Mesenteric fat pad (tissue), 1 donor: Measurements from ENCODE around the gene CALN1. TPM values are rescaled to one million over a fixed set of nuclear protein-coding genes. Genes with fewer than 3 reads are reported as not detected.

Experiments
- DNase-seq: peaks from one replicate; pipeline ENCODE4 v3.0.0-alpha.2; 2020; ENCODE audit warnings: low spot score
- total RNA-seq: library from RNA; stranded (reverse); fragmentation: NEBNext Ultra II Directional; extraction: Animal tissue kit (Norgen Biotek cat#: 25700); gene quantifications from one replicate; pipeline ENCODE4 v1.2.1, GENCODE V29; 2021
- donor health status: DM: yes; HTN: yes; CAD: no.

The CALN1 gene
- total RNA-seq, 1 donor from 2014 or later, result not detected

DNA sequence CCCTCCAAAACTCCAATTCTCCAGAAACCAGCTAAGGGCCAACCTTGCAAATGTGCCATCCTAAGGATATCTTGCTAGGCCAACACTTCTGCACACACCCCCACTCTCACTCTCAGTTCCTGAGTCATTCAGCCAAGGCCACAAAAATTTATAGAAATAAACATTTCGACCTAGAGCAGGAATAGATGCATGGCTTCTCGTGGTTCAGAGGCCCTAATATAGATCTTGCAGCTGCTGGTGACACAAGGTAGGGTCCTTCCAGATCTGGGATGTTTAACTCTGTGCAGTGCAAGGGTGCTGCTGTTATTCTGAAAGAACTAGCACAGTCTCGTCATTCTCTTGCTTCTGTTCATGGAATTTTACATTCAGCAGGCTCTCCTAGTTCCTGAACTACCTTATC lies 369.3 kb downstream of the CALN1 start:
- no peak for DNase-seq

DNA sequence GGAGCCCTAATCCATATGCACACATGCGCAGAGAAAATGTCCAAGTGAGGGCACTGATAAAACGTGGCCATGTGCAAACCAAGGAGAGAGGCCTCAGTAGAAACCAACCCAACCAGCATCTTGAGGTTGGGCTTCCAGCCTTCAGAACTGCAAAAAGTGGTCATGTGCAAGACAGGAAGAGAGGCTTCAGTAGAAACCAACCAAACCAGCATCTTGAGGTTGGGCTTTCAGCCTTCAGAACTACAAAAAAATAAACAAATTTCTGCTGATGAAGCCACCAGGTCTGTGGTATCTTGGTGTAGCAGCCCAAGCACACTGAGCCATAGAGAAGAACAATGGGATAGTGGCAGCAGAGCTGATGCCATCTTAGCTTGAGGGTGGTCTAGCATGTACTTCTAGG lies 371.5 kb downstream of the CALN1 start:
- DNase-seq, result no peak

DNA sequence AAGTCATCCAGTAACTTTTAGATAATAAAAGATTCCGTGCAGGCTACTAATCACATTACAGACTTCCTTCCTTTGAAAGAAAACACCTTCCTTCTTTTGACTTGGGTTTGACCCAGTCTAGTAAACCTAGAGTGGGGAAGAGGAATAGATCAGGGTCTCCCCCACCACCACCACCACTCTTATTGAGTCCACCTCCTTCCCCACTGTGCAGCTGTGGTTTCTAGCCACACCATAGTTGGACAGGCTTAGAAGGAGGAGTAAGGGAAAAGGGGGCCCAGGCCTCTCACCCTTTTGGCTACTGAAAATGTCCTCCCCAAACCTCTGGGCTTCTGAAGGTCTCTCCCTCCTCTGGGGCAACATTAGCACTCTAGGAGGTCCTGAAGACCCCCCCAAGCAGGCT lies 372.7 kb downstream of the CALN1 start:
- DNase-seq, result no peak

DNA sequence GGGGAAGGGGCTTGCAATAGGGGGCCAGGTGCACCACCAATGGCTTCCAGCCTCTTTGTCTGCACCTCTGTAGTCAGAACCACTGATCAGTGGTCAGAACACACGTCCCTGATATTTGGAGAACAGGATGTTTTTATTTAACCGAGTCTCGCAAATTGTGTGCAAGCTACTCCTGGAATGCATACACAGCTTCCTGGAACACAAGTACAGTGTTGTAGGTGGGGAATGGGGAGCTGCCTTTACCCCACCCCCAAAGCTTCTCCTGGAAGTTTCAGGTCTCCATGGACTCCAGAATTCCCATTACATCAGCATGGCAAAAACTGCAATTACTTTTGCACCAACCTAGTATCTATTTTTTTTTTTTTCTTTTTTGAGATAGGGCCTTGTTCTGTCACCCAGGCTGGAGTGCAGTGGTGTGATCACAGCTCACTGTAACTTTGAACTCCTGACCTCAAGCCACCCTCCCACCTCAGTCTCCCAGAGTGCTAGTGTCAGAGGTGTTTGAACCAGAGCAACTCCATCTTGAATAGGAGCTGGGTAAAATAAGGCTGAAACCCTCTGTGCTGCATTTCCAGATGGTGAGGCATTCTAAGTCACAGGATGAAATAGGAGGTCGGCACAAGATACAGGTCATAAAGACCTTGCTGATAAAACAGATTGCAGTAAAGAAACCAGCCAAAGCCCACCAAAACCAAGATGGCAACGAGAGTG lies 374.0 kb downstream of the CALN1 start:
- DNase-seq, result no peak

DNA sequence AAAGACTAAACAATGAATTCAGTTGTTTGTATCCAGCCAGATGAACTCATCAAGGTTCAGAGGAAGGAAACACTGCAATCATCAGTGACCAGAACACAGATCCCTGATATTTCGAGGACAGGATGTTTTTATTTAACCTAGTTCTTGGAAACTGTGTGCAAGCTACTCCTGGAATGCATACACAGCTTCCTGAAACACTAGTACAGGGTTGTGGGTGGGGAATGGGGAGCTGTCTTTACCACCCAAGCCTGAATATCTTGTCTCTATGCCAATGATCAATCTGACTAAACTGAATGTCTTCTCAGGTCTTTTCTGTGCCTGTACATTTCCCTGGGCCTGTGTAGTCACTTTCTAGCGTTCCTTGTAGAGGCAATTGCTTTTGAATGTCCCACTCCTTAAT lies 374.6 kb downstream of the CALN1 start:
- DNase-seq, result no peak

DNA sequence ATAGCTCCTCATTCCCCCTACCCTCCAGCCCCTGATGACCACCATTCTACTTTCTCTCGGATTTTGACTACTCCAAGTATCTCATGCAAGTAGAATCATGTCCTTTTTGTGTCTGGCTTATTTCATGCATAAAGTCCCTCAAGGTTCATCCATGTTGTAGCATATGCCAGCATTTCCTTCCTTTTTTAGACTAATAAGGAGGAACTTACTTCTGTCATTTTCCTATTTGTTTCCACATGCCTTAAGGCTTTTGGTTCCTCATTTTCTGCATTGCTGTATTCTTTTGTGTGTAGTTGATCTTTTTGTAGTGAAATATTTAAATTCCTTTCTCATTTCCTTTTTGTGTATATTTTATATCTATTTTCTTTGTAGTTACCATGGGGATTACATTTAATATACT lies 376.9 kb downstream of the CALN1 start:
- no peak for DNase-seq

DNA sequence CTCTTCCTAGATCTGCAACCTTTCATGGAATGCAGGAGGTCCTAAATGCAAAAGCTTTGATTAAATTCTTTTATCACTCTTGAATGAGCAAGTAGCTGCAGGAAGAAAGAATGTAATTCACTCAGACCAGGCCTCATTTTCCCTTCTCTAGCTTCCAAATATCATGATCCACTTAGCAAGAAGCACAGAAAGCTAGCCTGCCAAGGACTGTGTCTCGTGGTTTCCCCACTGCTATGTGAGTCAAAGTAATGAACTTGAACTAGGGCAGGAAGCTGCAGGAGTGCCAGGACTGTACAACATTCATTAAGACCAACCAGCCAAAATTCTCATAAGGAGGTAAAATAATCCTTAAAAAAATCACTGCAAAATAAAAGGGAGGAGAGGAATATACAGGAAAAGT lies 379.2 kb downstream of the CALN1 start:
- DNase-seq, result no peak

DNA sequence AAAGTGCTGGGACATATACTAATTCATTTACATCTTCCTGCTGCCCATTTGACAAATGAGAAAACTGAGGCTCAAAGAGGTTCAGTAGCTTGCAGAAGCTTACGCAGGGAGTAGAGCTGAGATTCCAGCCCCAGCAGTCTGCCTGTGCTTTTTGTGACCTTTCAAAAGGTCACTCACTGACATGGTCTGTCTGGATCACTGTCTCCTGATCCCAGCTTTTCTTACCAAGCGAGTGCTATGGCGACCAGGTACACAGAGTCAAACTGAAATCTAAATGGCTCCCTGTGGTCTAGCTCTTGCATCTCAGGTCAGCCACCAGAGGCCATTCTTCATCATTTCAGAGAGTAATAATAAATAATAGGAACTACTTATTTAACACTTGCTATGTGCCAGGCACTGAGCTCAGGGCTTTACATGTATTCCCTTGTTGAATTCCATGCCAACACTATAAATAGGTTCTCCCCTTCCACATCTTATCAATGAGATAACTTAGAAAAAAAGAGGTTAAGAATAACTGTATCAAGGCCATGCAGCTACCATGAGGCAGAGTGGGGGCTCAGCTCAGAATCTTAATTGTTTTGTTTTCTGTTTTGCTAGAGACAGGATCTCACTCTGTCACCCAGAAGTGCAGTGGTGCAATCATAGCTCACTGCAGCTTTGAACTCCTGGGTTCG lies 381.0 kb downstream of the CALN1 start:
- peak; percentile 37 for DNase-seq

DNA sequence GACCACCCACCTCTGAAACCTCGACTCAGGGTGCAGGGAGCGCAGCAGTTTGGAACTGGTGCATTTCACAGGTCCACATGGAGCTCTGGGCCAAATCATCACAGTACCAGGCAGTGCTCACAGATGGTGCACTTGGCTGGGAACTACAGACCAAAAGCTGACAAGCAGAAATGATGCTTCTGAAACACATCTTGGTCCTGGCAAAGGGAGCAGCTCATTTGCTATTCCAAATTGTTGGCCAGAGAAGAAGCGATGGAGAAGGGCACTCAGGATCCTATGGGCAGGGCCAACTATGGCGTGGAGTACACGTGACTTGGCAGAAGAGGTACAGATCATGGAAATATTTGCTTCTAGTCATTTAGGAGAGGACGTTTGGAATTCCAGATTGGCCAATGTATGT lies 383.9 kb downstream of the CALN1 start:
- DNase-seq, result peak; percentile 20

DNA sequence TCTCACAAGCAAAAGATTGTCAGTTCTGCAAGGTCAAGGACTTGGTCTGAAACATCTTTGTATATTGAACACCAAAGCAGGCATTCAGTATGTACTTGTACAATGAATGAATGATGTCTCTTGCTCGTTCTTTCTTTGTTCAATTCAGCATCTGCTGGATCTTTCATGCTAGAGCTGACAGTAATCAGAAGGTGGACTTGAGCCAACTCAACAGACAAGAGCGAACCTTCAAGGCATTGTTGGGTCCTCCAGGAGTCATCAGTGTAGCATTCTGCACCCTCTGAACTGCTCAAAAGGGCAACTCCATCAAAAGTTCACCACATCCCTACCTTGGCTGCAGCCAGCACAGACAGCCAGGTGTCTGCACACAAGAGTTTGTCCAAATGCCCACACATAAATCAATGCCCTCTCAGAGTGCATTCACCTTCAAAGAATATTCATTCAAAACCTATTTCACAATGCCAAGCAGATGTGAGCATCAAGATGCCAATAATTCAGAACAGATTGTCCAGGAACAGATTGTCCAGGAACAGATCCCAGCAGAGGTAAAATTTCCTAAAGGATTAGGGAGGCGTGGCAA lies 386.7 kb downstream of the CALN1 start:
- DNase-seq, result no peak

DNA sequence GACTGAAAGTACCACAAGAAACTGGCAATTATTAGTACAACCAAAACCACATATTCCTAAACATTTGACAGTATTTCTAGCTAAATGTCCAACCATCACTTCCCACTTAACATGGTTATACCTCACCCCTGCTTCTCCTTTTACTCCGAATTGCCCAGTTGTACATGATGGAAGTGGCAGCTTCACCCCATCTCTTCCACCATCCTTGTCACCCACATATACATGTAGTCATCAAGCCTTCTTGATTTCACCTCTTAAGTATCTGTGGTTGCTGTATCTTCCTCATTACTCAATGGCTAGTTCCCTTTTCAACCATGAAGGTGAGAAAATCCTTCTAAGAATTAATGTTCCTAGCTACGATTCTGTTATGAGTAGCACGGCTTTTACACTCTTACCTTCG lies 388.2 kb downstream of the CALN1 start:
- no peak for DNase-seq

DNA sequence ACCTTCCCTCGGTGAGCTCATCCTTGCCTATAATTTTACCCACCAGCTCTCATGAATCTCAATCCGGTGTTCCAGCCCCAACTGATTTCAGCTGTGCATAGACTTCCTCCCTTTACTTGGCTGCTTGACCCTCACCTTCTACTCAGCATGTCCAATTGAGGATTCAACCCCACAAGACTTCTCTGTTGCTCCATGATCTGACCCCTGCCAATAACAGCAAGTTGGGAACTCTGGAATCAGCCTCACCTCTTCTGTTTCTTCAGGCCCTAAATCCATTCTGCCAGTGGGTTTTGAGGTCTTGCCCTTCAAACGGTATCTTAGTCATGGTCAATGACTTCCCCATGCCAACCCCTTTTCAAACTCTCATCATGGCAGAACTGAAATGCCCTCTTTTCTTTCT lies 390.4 kb downstream of the CALN1 start:
- DNase-seq, result no peak

DNA sequence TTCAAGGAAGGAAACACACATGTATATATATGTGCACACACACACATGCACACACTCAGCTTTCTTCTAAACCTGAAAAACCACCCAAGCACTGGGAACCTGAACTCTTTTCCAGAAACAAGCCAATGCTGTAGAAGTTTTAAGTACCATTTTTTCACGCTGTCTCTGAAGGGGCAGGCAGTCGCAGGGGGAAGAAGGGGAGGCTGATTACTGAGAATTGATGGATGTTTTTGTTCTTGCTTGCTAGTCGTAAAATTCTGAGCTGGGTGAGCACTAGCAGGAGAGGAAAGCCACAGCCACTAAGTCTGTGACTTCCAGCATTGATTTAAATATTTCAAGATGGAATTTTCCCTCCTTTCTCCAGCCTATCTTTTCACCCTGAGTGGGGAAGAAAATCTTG lies 391.8 kb downstream of the CALN1 start:
- no peak for DNase-seq

DNA sequence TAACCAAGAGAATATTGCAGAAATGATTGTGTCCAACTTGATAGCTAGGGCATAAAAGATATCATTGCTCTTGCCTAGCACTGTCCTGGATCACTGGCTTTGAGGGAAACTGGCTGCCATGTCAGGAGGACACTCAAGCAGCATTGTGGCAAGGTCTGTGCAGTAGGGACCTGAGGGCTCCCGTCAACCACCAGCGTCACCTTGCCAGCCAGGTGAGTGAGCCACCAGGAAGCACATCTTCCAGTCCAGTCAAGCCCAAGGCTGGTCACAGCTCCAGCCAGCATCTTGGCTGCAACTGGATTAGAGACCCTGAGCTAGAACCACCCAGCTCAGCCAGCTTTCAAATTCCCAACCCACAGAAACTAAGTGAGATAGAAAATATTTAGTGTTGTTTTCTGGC lies 392.7 kb downstream of the CALN1 start:
- DNase-seq, result no peak

DNA sequence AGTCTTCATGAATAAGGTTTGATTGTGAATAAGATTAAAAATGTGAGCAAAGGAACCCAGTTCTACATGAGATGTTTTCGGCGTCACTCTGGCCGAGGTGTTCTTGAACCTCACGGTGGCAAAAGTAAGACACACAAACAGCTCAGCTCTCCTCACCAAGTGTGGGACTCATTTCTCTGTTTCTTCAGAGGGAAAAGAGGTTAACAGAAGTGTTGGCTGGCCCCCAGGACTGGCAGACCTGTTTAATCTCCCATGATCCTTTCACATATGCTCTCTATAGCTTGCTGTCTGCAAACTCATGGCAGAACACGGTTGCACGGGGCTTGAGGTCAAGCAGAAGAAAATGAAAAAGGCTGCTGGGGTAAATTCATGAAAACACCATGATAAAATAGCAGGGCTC lies 394.4 kb downstream of the CALN1 start:
- DNase-seq, result no peak

DNA sequence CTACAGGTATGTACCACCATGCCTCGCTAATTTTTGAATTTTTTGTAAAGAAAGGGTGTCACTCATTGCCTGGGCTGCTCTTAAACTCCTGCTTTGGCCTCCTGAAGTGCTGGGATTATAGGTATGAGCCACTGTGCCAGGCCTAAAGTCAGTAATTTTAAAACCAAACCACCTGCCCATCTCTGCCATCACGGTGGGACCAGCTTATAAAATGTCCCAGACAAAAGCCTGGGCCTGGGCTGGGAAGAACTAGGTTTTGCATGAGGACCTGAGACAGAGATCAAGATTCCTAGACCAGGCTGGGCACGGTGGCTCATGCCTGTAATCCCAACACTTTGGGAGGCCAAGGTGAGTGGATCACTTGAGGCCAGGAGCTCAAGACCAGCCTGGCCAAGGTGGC lies 395.6 kb downstream of the CALN1 start:
- no peak for DNase-seq

DNA sequence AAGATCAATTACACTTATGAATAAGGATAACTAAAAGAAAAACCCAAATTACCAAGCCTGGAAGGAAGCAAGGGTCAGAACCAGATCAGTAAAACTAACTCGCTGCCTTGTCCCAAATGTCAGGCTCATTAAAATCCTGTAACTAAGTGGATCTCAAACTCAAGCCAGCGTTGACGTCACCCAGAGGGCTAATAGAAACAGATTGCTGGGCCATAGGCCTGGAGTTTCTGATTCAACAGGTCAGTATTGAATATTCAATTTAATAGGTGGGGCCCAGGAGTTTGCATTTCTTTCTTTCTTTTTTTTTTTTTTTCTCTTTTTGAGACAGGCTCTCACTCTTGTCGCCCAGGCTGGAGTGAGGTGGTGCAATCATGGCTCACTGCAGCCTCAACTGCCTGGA lies 397.0 kb downstream of the CALN1 start:
- DNase-seq, result no peak

DNA sequence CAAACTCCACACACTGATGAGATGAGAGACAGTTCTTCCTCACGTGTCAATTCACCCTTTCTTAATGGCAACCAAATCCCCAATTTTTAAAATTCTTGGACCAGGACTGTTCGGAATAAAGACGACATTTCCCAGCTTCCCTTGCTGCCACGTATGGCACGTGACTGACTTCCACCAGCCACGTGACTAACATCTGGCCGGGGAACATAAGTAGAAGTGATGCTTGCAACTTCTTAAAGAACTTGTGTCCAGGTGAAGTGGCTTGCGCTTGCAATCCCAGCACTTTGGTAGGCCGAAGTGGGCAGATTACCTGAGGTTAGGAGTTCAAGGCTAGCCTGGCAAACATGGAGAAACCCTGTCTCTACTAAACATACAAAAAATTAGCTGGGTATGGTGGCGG lies 405.1 kb downstream of the CALN1 start:
- DNase-seq, result peak; percentile 33

DNA sequence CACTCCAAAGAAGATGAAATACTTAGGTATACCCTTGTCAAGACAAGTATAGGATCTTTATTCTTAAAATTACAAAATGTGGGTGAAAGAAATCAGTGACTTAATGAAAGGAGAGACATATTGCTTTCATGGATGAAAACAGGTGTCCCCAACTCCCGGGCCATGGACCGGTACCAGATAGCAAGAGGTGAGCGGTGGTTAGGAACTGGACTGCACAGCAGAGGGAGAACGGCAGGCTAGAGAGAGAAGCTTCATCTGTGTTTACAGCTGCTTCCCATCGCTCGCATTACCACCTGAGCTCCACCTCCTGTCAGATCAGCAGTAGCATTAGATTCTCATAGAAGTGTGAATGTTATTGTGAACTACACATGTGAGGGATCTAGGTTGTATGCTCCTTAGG lies 408.9 kb downstream of the CALN1 start:
- DNase-seq, result no peak

DNA sequence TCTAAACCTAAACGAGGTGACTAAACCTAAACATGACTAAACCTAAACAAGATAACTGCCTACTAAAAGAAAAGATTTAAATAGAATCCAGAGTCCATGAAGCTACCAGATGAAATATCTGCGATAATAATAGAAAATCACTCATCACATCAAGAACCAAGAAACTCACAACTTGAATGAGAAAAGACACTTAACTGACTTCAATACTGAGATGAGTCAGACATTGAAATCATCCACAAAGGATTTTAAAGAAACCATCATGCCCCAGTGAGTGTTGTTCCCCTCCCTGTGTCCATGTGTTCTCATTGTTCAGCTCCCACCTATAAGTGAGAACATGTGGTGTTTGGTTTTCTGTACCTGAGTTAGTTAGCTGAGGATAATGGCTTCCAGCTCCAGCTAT lies 416.0 kb downstream of the CALN1 start:
- DNase-seq, result no peak

DNA sequence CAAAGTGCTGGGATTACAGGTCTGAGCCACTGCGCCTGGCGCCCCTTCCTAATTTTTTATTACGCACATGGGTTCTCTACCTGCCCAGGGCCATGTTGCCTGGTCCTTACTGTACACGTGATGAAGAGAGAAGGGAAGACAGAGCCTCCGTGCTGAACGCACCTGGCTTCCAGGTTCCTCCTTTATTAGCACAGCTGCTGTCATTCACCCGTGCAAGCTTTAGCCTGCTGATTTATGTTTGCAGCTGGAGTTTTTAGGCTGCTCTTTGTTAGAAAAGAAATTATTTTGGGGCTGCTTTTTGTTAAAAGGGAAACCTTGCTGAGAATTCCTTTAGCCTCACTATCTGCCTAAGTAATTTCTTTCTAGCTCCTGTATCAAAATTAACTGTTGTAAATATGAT lies 417.0 kb downstream of the CALN1 start:
- no peak for DNase-seq

DNA sequence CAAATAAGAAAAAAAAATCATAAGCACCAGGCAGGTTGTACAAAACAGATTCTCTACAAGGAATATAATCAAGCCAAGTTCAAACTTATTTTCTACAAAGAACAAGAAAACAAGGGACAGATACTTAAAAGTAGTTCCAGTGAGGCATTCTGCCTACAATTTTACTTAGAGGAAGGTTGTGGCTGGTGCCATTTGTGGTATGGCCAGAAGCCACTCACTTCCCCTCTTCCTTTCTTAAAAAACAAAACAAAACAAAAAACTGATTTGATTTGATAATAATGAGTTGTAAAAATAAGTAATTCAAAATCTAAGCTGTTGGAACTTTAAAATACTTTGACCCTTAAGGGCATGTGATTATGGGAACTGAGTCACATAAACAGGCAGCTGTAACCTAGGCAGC lies 420.6 kb downstream of the CALN1 start:
- DNase-seq, result no peak

DNA sequence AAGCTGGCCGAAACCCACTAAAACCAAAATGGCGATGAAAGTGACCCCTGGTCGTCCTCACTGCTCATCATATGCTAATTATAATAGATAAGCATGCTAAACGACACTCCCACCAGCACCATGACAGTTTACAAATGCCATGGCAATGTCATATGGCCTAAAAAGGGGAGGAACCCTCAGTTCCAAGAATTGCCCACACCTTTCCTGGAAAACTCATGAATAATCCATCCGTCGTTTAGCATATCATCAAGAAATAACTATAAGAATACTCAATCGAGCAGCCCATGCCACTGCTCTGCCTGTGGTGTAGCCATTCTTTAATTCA lies 422.0 kb downstream of the CALN1 start:
- no peak for DNase-seq
